ENCODE measurements around the gene TBC1D19.
A peak's percentile ranks its signal among the peaks of the same experiment; 100 is the strongest.

The TBC1D19 gene

GRCh38 chr4:26736621-26737020 lies 152.7 kb downstream of the TBC1D19 start:
- no peak for DNase-seq

GRCh38 chr4:26737385-26737784 lies 153.5 kb downstream of the TBC1D19 start:
- DNase-seq, result no peak

GRCh38 chr4:26741491-26741871 lies 157.6 kb downstream of the TBC1D19 start:
- no peak for DNase-seq

GRCh38 chr4:26746802-26747213 lies 162.9 kb downstream of the TBC1D19 start:
- no peak for DNase-seq

- no peak for DNase-seq
Measured at GRCh38 chr4:26748811-26749210, 164.9 kb downstream of the TBC1D19 start.

- DNase-seq, result no peak
Measured at GRCh38 chr4:26749867-26750266, 166.0 kb downstream of the TBC1D19 start.

GRCh38 chr4:26751004-26751403 lies 167.1 kb downstream of the TBC1D19 start:
- DNase-seq, result no peak

GRCh38 chr4:26751838-26752237 lies 168.0 kb downstream of the TBC1D19 start:
- DNase-seq, result no peak

GRCh38 chr4:26753187-26753586 lies 169.3 kb downstream of the TBC1D19 start:
- no peak for DNase-seq

- DNase-seq, result no peak
Measured at GRCh38 chr4:26753617-26754016, 169.7 kb downstream of the TBC1D19 start.

GRCh38 chr4:26757751-26758150 lies 173.9 kb downstream of the TBC1D19 start:
- no peak for DNase-seq

GRCh38 chr4:26758899-26759298 lies 175.0 kb downstream of the TBC1D19 start:
- DNase-seq, result no peak

- no peak for DNase-seq
Measured at GRCh38 chr4:26762650-26763049, 178.8 kb downstream of the TBC1D19 start.

GRCh38 chr4:26763063-26763462 lies 179.2 kb downstream of the TBC1D19 start:
- DNase-seq, result no peak

- DNase-seq, result no peak
Measured at GRCh38 chr4:26763648-26764047, 179.8 kb downstream of the TBC1D19 start.

GRCh38 chr4:26764231-26764630 lies 180.3 kb downstream of the TBC1D19 start:
- DNase-seq, result no peak

GRCh38 chr4:26765515-26765914 lies 181.6 kb downstream of the TBC1D19 start:
- no peak for DNase-seq

- no peak for DNase-seq
Measured at GRCh38 chr4:26766141-26766540, 182.3 kb downstream of the TBC1D19 start.

GRCh38 chr4:26772096-26772873 lies 188.4 kb downstream of the TBC1D19 start:
- no peak for DNase-seq

GRCh38 chr4:26779224-26779623 lies 195.3 kb downstream of the TBC1D19 start:
- no peak for DNase-seq

GRCh38 chr4:26779674-26780073 lies 195.8 kb downstream of the TBC1D19 start:
- peak; percentile 41 for DNase-seq

- DNase-seq, result peak; percentile 64
Measured at GRCh38 chr4:26780539-26780938, 196.7 kb downstream of the TBC1D19 start.

- DNase-seq, result no peak
Measured at GRCh38 chr4:26782168-26782829, 198.4 kb downstream of the TBC1D19 start.

- no peak for DNase-seq
Measured at GRCh38 chr4:26782830-26783202, 198.9 kb downstream of the TBC1D19 start.

All from T1000 (cell line).